Thoracic aorta (tissue), 2 donors: Measurements from ENCODE around the gene BACH2. TPM values are rescaled to one million over a fixed set of nuclear protein-coding genes. Genes with fewer than 3 reads are reported as not detected.

Experiments
- ATAC-seq: fragments of 150-250 bp; one replicate; pipeline ENCODE4 v1.8.0; 2017; ENCODE audit warnings: low read depth; ENCODE audit not compliant: insufficient number of reproducible peaks, low FRiP score
- DNase-seq: peaks from one replicate; pipeline ENCODE4 v3.0.0-alpha.2; 2020; ENCODE audit warnings: low spot score
- H3K27ac ChIP-seq, 2 donors: fragments of 200-600 bp; sonication (generic); 1 replicate in 1 of 2; 2 replicates in 1 of 2; pipeline ENCODE4 v1.5.1; 2016; ENCODE audit warnings: mild to moderate bottlenecking in 2 of 2, moderate library complexity in 2 of 2
- H3K27me3 ChIP-seq: fragments of 200-600 bp; sonication (generic); replicated peaks from 2 replicates; pipeline ENCODE4 v1.6.0; 2016; ENCODE audit warnings: mild to moderate bottlenecking; ENCODE audit not compliant: insufficient read depth
- H3K36me3 ChIP-seq: fragments of 200-600 bp; sonication (generic); one replicate; pipeline ENCODE4 v1.5.1; 2016
- H3K4me1 ChIP-seq, 2 donors: fragments of 200-600 bp; sonication (generic); 1 replicate in 1 of 2; 2 replicates in 1 of 2; pipeline versions ENCODE4 v1.5.1 to v1.6.0; 2016; ENCODE audit warnings: low read depth in 2 of 2, mild to moderate bottlenecking in 1 of 2; ENCODE audit not compliant: control insufficient read depth in 1 of 2
- H3K4me3 ChIP-seq: fragments of 200-600 bp; sonication (generic); 2 replicates; pipeline ENCODE4 v1.5.1; 2016; ENCODE audit warnings: mild to moderate bottlenecking
- H3K9me3 ChIP-seq: fragments of 200-600 bp; sonication (generic); 2 replicates; pipeline ENCODE4 v1.5.1; 2016
- total RNA-seq, 2 donors: library from RNA; depleted of rRNA; stranded (reverse); fragments of >200 nt; gene quantifications; one replicate each; pipeline versions ENCODE4 v1.1.0 to v1.2.3, GENCODE V29; 2016
- TF ChIP-seq, protein P1 (sequence below): fragments of 200-600 bp; sonication (generic); IDR thresholded peaks from one replicate; pipeline ENCODE4 v1.5.1; 2019; ENCODE audit warnings: antibody characterized with exemption

The BACH2 gene
- total RNA-seq, 2 donors from 2014 or later = 6.1 to 17.8 TPM

DNA sequence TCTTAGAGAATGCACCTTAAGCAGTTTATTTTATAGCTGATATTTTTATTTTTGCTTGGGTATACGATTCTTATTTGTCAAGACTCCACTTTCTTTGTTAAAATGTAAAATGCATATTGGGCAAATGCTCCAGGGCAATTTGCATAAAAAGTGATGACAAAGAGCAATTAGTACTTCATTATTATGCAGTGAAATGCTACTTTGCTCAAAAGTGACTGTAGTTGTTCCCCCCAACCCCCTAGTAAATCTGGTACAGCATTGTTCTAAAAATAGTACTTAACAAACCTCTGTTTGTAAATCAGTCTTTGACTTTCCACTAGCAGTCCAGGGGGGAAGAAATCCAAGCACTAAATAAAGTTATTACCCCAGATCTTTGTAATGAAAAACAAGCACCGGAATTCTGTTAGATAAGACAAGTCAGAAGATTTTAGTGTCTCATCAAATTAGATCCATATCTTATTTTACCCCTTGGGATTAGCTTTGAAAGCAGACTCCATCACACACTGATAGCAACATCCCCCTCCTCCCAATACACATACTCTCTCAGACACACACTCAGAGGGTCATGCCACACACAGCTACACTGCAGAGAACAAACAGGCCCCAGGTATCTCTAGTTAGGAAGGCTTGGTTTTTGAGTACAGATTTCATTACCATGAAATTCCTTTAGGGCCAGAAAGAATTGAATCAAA lies 32.9 kb upstream of the BACH2 start:
- ATAC-seq (no peak), DNase-seq (no peak)
- no peaks in the 10 kb centered on the region for H3K36me3 ChIP-seq
- no peak overlapping the region for H3K27ac ChIP-seq
- no peaks in the 10 kb centered on the region for H3K4me1 ChIP-seq
- H3K4me3 ChIP-seq = no peak overlapping the region
- no peaks in the 10 kb centered on the region for H3K27me3 ChIP-seq
- no peaks in the 10 kb centered on the region for H3K9me3 ChIP-seq
- TF ChIP-seq, protein P1, sequence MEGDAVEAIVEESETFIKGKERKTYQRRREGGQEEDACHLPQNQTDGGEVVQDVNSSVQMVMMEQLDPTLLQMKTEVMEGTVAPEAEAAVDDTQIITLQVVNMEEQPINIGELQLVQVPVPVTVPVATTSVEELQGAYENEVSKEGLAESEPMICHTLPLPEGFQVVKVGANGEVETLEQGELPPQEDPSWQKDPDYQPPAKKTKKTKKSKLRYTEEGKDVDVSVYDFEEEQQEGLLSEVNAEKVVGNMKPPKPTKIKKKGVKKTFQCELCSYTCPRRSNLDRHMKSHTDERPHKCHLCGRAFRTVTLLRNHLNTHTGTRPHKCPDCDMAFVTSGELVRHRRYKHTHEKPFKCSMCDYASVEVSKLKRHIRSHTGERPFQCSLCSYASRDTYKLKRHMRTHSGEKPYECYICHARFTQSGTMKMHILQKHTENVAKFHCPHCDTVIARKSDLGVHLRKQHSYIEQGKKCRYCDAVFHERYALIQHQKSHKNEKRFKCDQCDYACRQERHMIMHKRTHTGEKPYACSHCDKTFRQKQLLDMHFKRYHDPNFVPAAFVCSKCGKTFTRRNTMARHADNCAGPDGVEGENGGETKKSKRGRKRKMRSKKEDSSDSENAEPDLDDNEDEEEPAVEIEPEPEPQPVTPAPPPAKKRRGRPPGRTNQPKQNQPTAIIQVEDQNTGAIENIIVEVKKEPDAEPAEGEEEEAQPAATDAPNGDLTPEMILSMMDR = no peak

DNA sequence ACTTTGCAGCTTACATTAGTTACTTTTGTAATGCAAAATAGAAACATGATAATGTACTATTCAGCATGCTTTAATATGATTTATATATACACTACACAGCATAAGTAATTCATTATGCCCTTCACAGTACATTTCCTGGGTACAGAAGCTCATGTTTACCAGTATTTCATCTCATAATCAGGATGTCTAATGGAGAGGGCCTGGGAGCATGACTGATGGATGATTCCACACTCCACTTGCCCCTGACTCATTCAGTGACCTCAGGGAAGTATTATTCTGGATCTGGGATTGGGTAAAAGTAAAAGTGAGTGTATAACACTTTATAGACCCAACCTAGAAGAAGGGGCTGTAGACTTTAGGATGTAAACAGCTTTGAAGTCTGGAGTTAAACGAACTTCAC lies 31.4 kb upstream of the BACH2 start:
- no peak overlapping the region for H3K4me3 ChIP-seq
- no peak for ATAC-seq
- no peaks in the 10 kb centered on the region for H3K27me3 ChIP-seq
- TF ChIP-seq, protein P1 = no peak
- no peaks in the 10 kb centered on the region for H3K9me3 ChIP-seq
- H3K4me1 ChIP-seq = no peaks in the 10 kb centered on the region
- no peaks in the 10 kb centered on the region for H3K36me3 ChIP-seq
- no peak overlapping the region for H3K27ac ChIP-seq
- no peak for DNase-seq

DNA sequence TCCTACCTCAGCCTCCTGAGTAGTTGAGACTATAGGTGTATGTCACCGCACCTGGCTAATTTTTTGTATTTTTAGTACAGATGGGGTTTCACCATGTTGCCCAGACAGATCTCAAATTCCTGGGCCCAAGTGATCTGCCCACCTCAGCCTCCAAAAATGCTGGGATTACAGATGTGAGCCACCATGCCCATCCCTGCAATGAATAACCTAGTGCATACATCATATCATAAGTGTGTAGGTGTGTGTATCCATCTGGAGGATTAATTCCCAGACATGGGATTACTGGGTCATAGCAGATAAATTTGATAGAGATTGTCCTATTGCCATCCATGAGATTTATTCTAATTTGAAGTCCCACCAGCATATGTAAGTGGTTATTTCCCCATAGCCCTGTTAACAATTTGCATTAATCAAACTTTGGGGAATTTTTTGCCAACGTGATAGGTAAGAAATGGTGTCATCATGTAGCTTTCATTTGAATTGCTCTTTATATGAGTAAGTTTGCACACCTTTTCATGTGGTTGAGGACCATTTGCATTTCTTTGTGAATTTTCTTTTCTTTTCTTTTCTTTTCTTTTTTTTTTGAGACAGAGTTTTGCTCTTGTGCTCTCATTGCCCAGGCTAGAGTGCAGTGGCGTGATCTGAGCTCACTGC lies 29.9 kb upstream of the BACH2 start:
- no peak for ATAC-seq
- Histone ChIP-seq H3K36me3 (no peaks in the 10 kb centered on the region), H3K27ac (no peak overlapping the region), H3K9me3 (no peaks in the 10 kb centered on the region), H3K4me3 (no peak overlapping the region), H3K4me1 (no peaks in the 10 kb centered on the region), H3K27me3 (no peaks in the 10 kb centered on the region)
- no peak for DNase-seq
- TF ChIP-seq, protein P1 = no peak

DNA sequence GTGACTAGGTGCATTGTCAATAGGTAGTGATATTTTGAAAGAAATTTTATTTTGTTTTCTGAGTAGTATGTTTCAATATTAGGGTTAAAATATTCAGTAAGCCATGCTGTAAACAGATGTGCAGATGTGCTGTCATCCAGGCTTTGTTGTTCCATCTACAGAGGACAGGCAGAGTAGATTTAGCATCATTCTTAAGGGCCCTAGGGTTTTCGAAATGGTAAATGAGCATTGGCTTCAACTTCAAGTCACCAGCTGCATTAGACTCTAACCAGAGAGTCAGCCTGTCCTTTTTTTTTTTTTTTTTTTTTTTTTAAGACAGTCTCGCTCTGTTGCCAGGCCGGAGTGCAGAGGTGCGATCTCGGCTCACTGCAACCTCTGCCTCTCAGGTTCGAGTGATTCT lies 27.1 kb upstream of the BACH2 start:
- Histone ChIP-seq H3K27ac (no peak overlapping the region), H3K27me3 (no peaks in the 10 kb centered on the region), H3K9me3 (no peaks in the 10 kb centered on the region), H3K36me3 (no peaks in the 10 kb centered on the region), H3K4me3 (no peak overlapping the region), H3K4me1 (no peaks in the 10 kb centered on the region)
- no peak for DNase-seq
- TF ChIP-seq, protein P1 = no peak
- ATAC-seq = no peak

DNA sequence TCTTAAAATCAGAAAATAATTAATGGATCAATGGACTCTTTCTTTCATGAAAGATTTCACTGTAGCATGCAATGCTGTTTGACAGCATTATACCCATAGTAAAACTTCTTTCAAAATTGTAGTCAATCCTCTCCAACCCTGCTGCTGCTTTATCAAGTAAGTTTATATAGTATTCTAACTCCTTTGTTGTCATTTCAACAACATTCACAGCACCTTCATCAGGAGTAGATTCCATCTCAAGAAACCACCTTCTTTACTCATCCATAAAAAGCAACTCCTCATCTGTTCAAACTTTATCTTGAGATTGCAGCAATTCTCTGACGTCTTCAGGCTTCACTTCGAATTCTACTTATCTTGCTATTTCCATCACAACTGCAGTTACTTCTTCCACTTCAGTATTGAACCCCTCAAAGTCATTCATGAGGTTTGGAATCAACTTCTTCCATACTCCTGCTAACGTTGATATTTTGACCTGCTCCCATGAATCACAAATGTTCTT lies 26.4 kb upstream of the BACH2 start:
- DNase-seq (no peak), ATAC-seq (no peak)
- Histone ChIP-seq H3K4me1 (no peaks in the 10 kb centered on the region), H3K4me3 (no peak overlapping the region), H3K27me3 (no peaks in the 10 kb centered on the region), H3K9me3 (no peaks in the 10 kb centered on the region), H3K27ac (no peak overlapping the region), H3K36me3 (no peaks in the 10 kb centered on the region)
- TF ChIP-seq, protein P1 = no peak
